GM12864 (cell line): Measurements from ENCODE around the gene LYRM4.

Source experiments
- DNase-seq: peaks from one replicate; pipeline ENCODE4 v3.0.0-alpha.2; 2011; ENCODE audit warnings: low read depth
- H3K4me3 ChIP-seq: 2 replicates; pipeline ENCODE4 v1.5.1; 2011; ENCODE audit warnings: mild to moderate bottlenecking, low read depth, low read length, control low read depth
- TF ChIP-seq, protein P1 (sequence below): IDR thresholded peaks from 2 replicates; pipeline ENCODE4 v1.5.1; 2011; ENCODE audit warnings: low read depth, mild to moderate bottlenecking, moderate library complexity, low read length, control low read depth, inconsistent platforms; ENCODE audit errors: missing control alignments

The LYRM4 gene

GRCh38 chr6:5104667-5105066 is 156.1 kb downstream of the LYRM4 start:
- DNase-seq = no peak
- TF ChIP-seq, protein P1, sequence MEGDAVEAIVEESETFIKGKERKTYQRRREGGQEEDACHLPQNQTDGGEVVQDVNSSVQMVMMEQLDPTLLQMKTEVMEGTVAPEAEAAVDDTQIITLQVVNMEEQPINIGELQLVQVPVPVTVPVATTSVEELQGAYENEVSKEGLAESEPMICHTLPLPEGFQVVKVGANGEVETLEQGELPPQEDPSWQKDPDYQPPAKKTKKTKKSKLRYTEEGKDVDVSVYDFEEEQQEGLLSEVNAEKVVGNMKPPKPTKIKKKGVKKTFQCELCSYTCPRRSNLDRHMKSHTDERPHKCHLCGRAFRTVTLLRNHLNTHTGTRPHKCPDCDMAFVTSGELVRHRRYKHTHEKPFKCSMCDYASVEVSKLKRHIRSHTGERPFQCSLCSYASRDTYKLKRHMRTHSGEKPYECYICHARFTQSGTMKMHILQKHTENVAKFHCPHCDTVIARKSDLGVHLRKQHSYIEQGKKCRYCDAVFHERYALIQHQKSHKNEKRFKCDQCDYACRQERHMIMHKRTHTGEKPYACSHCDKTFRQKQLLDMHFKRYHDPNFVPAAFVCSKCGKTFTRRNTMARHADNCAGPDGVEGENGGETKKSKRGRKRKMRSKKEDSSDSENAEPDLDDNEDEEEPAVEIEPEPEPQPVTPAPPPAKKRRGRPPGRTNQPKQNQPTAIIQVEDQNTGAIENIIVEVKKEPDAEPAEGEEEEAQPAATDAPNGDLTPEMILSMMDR = no peak
- H3K4me3 ChIP-seq = no peak overlapping the region

DNA sequence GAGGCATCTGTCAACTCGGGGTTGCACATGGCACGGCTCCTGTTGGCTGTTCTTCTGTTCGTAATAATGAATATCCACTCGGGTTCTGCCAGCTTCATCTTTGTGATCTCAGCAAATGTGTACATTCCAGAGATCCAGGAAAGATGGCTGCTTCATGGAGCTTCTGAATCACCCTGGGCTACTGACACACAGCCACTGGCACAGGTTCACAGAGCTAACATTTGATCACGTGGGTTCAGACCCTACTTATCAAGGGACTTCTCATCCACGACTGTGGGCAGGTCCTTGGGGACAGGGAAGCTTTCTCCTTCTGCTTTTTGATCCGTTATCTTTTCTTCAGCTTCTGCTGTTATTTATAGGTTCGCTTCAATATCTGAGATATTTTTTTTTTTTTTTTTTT is 157.5 kb downstream of the LYRM4 start:
- TF ChIP-seq, protein P1 = no peak
- DNase-seq = no peak
- H3K4me3 ChIP-seq = no peak overlapping the region

GRCh38 chr6:5102267-5102970 is 158.3 kb downstream of the LYRM4 start:
- H3K4me3 ChIP-seq = no peak overlapping the region
- TF ChIP-seq, protein P1 = no peak
- DNase-seq = no peak

DNA sequence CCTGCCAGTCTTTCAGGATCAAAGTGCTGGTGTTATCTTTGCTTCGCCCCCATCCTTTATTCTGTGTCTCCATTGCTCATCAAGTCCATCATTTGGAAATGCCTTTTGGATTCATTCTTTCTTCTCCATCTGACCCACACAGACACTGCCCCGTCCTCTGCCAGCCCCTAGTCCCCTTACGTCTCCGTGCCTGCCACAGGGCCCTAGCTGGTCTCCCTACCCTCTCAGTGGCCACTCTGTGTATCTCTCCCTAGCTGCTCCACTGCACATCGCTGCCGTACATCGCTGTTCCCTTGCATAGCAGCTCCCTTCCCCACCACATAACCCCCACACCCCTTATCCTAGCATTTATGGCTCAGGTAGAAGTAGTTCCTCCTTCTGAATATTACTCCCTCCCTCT is 159.9 kb downstream of the LYRM4 start:
- H3K4me3 ChIP-seq = no peak overlapping the region
- TF ChIP-seq, protein P1 = no peak
- no peak for DNase-seq

GRCh38 chr6:5099537-5099936 is 161.2 kb downstream of the LYRM4 start:
- TF ChIP-seq, protein P1 = no peak
- H3K4me3 ChIP-seq = no peak overlapping the region
- DNase-seq = no peak

DNA sequence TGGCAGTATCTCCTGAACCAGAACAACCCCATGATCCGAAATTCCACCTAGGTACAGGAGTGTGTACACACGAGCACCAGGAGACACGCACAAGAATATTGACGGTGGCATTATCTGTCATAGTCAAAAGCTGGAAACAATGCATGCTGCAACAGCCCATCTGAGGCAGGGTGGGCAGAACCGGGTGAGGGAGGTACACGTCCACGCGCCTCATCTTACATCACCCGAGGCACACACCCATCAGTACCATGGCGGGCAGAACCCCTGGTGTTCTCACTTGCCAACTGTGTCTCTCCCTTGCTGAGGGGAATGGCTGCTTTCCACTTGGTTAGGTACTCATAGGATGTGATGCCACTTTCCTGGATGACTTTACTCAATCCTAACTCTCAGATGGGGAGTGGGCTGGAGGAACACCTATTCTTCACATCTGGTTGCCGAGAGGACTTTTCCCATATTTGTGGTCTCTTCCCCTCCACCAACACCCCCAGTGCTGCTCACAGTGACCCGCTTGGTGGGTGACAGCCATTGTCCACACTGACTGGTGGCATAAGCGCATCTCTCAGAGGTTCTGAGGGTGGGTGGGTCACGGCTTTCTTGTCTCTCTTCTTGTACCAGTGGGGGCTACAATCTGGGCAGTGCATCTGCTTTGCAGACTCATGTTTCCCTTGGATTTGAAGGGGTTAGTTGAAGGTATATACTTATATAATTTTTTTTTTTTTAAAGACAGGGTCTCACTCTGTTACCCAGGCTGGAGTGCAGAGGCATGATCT is 162.1 kb downstream of the LYRM4 start:
- TF ChIP-seq, protein P1 = no peak

More for the DNA sequence above, 162.1 kb downstream of the LYRM4 start:
- no peak for DNase-seq
- no peak overlapping the region for H3K4me3 ChIP-seq
